GM12874 (cell line): ENCODE data around the gene CYP39A1.

Experiments
- TF ChIP-seq, protein P1 (sequence below): IDR thresholded peaks from 2 replicates; pipeline ENCODE4 v1.5.1; 2011; ENCODE audit warnings: low read depth, mild to moderate bottlenecking, control low read depth, low read length, moderate library complexity; ENCODE audit not compliant: insufficient read depth

CYP39A1 gene

DNA sequence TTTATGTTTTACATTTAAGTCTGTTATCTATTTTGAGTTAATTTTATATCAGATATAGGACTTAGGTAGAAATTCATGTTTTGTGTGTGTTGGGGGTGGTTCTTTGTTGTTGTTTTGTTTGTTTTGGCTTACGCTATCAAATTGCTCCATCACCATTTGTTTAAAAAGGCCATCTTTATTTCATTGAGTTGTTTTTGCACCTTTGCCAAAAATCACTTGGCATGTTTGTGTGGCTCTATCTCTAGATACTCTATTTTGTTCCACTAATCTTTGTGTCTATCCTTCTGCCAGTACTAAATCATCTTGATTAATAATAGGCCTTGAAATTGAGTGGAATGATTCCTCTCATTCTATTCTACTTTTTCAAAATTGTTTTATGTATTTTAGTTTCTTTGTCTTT lies 7.4 kb downstream of the CYP39A1 start:
- TF ChIP-seq, protein P1, sequence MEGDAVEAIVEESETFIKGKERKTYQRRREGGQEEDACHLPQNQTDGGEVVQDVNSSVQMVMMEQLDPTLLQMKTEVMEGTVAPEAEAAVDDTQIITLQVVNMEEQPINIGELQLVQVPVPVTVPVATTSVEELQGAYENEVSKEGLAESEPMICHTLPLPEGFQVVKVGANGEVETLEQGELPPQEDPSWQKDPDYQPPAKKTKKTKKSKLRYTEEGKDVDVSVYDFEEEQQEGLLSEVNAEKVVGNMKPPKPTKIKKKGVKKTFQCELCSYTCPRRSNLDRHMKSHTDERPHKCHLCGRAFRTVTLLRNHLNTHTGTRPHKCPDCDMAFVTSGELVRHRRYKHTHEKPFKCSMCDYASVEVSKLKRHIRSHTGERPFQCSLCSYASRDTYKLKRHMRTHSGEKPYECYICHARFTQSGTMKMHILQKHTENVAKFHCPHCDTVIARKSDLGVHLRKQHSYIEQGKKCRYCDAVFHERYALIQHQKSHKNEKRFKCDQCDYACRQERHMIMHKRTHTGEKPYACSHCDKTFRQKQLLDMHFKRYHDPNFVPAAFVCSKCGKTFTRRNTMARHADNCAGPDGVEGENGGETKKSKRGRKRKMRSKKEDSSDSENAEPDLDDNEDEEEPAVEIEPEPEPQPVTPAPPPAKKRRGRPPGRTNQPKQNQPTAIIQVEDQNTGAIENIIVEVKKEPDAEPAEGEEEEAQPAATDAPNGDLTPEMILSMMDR: no peak

DNA sequence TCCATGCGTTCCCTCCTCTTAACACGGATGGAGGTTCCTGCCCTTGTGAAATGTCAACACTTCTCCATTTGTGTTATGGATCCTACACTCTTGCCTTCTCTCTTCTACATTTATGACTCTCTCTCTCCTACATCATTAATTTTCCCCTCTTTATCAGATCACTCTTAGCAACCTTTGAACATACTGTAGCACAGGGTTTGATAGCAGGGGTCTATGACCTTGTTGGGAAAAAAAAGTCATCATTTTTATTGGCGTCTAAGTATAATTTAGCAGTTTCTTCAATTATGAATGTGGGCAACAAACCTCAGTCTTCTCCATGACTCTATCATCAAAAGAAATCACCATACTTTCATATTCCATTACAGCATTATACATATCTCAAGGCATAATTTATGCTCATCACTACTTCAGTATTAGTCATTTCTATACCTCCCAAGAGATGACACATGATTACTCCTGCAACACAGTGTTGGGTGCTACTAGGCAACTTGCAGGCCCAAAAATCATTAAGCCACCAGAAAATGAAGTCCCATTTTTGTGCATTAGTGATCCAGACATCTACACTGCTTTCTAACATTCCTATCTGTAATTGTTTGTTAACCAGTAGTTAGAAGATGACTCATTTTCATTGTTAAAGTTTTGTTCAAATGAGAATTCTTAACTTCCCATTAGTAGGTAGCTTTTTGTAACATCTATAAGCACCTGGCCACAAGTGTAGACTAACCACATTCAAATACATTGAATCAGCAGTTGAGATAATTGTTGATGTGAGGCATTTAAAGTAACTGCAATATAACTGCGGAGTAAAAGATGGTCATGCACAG lies 9.5 kb downstream of the CYP39A1 start:
- TF ChIP-seq, protein P1: no peak

DNA sequence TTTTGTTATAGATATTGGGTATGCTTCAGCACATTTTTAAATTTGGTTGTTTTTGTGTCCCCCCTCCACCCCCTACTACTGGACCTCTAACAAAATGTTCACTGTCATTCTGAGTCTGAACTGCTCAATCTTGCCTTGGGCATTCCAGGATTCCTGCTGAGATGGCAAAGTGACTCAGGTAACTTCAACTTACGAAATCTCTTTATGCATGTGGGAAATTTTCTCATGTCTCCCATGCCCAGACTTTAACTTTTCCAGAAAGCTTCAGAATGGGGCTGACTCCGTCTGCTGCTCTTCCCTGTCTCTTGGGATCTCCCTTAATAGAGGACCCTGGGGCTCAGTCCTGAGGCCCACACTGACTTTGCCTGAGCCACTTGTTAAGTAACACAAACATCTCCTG lies 14.0 kb downstream of the CYP39A1 start:
- TF ChIP-seq, protein P1: no peak

DNA sequence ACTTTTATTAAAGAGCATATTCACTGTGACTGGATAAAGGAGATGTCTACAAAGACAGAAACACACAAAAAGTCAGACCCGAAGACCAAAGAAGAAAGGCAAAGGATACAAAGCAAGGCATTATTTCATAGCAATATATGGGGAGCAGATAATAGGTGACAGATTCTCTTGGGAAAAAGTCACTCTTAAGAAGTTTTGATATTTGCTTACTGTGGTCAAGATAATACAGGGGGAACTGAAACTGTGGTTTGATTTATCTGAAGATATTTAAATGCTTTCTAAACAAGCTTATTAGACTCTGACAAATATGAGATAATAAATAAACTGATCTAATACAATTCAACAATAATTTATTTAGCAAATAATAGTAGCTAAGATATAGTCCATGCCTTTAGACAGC lies 14.7 kb downstream of the CYP39A1 start:
- TF ChIP-seq, protein P1: no peak

DNA sequence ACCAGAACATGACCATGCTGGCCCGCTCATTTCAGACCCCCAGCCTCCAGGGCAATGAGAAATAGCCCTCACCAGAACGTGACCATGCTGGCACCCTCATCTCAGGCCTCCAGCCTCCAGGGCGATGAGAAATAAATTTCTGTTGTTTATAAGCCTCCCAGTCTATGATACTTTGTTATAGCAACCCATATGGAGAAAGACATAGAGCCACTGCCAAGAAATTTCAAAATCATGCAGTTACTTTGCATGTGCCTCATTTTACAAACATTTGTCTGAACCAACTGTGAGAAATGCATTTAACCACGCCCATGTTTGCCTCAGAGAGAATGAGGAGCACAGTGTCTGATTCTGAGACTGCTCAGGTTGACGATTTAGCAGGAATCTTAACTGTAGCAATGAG lies 15.5 kb downstream of the CYP39A1 start:
- TF ChIP-seq, protein P1: no peak

DNA sequence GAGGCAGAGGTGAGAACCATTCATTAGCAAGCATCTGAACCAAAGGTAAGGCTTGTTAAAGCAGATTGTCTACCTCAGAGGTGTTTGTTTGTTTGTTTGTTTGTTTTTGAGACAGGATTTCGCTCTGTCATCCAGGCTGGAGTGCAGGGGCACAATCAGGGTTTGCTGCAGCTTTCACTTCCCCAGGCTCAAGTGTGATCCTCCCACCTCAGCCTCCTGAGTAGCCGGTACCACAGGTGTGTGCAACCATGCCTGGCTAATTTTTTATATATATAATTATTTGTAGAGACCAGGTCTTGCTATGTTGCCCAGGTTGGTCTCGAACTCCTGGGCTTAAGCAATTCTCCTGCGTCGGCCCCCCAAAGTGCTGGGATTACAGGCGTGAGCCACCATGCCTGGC lies 17.2 kb downstream of the CYP39A1 start:
- TF ChIP-seq, protein P1: no peak

DNA sequence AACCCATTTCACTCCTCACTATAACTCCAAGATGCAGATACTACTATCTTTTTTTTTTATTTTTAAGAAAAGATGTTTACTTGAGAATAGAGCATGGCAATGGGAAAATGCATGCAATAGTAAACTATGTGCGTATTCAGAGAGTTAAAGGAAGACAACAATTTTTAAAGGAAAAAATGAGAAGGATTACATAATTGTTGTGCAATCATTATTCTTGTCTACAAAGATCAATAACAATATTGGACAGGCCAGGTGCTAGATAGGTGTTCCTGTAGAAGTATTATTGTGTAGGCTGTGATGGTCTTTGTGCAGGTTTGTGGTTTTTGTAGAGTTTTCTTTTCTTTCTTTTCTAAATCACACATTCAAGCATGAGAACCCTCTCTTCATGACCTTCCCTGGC lies 20.6 kb downstream of the CYP39A1 start:
- TF ChIP-seq, protein P1: no peak
